ENCODE results near the gene FGF19.

The FGF19 gene

GRCh38 chr11:69667619-69668604 is 35.9 kb downstream of the FGF19 start:
- DNase-seq, result no peak

DNA sequence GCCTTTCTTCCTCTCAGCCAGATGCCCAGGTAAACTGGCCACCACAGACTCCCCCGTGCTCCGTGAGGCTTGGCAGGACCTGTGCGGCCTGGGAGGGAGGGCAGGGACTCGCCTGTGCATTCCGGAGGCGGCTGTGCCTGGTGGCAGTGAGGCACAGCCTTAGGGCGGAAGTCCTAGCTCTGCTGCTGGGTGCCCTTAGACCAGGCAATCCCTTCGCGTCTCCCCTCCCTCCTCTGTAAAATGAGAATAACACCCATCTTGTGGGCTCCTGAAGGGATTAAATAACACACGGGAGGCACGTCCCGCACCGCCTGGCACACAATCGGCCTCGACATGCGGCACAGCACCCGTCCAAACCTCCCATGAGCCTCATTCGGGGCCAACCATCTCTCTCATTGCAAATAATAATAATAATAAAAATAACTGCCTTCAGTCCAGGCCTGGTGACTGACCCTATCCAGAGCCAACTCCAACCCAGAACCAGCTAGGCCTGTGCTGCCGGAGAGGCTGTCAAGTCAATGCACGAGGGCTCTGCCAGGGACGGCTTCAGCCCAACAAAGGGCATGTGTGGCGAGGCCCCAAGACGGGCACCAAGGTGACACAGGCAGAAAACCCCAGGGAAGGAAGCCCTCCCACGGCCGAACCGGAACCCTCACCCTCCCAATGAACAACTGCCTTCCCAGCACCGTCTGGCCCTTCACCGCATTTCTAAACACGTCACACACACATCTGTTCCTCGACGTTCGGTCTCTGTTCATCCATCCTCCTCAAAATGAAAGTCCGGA is 36.9 kb downstream of the FGF19 start:
- no peak for DNase-seq

DNA sequence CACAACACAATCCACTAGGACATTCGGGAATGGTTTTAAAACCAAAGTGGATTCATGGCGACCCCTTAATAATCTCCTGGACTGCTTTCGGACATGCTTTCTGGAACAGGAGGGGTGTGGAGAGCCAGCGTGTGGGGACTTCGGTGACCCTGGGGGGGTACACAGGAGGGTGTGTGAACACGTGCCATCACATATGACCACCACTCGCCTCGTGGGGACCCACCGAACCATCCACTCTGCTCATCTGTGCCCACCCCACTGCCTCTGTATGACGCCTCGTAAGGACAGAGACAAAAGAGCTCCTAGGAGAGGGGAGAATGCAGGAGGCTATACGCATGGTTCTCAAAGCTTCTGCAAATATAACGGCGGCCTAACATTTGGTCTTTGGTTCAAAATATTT is 37.6 kb downstream of the FGF19 start:
- no peak for DNase-seq

DNA sequence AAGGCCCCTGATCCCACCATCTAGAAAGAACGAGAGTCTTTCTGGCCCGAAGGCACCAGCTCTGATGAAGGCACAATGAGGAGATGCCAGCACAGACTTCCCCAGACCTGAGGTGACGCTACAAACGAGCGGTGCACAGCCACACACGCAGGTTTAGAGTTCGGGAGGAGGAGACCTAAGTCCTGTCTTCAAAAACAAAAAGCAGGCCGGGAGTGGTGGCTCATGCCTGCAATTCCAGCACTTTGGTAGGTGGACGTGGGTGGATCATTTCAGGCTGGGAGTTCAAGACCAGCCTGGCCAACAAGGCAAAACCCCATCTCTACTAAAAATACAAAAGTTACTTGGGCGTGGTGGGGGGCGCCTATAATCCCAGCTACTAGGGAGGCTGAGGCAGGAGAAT is 38.2 kb downstream of the FGF19 start:
- no peak for DNase-seq

DNA sequence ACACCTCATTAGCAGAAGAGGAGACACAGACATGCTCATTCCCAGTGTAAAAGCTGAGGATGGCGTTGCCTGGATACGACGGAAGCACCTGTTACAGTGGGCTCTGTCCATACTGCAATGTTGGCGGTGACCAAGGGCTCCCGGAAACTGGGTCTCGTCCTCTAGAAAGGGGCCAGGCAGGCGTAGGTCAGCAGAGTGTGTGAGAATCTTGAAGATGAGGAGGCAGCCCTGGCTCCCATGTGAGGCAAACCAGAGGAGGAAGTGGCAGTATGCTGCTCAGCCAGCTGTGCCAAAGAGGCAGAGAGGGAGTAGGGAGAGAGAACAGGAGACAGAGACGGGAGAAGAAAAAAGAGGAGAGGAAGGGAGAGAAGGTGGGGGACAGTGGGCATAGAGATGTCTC is 38.9 kb downstream of the FGF19 start:
- DNase-seq, result no peak

GRCh38 chr11:69664103-69664775 is 39.6 kb downstream of the FGF19 start:
- DNase-seq, result no peak

- DNase-seq, result peak; percentile 2
Measured at GRCh38 chr11:69663326-69663725, 40.5 kb downstream of the FGF19 start.

GRCh38 chr11:69662806-69663205 is 41.0 kb downstream of the FGF19 start:
- peak; percentile 7 for DNase-seq

DNA sequence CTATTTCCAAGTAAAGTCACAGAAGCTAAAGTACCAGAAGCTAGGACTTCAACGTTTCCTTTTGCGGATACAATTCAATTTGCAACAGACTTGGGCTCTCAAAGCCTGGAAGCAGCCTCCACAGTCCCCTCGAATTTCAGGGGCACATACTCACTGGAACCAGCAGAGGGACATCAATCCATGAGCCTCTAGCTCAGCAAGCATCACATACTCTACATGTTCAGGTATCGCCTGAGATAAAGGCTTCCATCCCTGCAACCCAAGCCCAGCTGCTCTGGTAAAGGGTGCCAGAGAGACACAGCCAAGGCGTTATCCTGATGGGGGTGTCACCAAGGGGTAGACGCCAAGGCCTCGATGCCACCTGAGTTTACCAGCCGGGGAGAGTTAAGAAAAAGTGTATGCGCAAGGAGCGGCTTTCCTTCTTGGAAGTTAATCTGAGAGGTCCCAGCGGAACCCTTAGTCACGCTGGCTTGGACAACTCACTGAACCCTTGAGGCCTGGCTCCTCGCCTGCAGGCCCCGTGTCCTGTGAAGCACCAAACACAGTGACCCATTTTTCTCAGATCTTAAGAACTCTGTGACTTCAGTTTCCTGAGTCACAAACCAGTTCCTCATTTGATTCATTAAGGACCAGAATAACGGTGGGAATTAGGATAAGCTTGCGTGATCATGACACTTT is 41.7 kb downstream of the FGF19 start:
- peak; percentile 6 for DNase-seq

- peak; percentile 3 for DNase-seq
Measured at GRCh38 chr11:69661413-69661715, 42.5 kb downstream of the FGF19 start.

GRCh38 chr11:69660001-69660500 is 43.8 kb downstream of the FGF19 start:
- peak; percentile 10 for DNase-seq

DNA sequence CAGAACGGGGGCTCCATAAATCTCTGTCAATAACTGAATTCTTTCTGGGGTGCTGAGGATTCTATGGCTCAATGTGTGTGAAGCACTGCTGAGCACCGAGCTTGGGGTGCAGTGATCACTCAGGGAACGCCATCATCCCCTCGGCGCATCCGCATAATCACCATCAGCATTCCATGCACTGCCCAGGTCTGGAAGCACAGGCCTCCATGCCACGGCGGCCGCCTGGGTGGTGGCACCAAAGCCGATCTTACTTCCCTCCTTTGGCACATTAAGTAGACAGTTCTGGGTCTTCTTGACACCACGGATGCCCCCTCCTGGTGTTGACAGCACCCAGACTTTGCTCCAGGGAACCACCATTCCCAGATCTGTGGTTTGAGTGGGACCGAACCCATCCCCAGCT is 44.2 kb downstream of the FGF19 start:
- DNase-seq, result no peak

GRCh38 chr11:69658626-69659450 is 45.0 kb downstream of the FGF19 start:
- peak; percentile 14 for DNase-seq

DNA sequence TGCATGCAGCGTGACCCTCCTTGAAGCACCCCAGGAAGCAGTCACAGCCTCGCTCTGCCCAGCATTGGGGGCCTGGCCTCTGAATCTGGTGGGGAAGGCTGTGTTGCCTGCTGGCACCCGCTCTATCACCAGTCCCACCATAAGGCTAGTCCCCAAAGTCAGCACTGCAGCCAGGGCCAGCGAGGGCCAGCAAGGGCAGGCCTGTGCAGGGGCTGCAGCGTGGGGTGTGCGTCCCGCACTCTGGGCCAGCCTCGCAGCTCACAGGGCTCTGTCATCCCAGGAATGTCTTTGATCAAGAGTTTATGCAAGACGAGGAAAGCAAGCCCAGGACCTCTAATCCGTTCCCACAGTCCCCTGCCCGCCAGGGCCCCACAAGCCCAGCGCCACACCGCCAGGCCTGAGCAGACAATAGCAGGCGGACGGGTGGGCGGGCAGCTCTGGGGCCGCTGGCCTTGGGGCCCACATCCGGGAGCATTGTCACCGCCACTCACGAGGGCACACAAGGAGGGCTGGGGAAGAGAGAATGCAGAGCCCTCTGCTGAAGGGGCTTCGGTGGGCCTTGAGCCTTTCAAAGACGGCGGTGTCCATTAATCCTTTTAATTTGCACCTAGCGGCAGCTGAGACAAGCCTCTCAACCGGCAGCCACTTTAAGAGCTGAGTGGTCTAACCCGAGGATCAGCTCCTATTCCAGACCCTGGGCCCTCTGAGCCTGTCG is 45.8 kb downstream of the FGF19 start:
- DNase-seq, result no peak

DNA sequence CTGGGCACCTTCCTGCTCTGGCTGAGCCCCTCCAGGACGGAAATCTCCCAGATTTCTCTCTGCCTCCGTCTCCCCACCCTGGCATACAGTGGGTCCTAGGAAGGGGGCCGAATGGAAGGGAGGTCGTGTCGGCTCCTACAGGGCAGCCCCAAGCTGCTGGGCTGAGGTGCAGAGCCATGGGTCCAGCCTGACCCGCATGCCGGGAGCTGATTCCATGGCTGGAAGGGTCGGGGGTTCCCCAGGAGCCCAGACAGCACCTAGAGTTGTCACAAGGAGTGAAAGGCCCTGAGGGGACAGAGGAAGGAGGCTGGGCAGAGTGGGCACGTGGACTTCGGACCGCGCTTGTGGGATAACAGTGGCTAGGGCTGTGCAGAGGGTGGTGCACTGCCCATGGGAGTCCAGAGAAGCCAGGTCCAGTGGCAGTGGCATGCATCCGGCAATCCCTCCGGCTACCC is 46.3 kb downstream of the FGF19 start:
- no peak for DNase-seq

GRCh38 chr11:69656536-69657455 is 47.0 kb downstream of the FGF19 start:
- peak; percentile 17 for DNase-seq

DNA sequence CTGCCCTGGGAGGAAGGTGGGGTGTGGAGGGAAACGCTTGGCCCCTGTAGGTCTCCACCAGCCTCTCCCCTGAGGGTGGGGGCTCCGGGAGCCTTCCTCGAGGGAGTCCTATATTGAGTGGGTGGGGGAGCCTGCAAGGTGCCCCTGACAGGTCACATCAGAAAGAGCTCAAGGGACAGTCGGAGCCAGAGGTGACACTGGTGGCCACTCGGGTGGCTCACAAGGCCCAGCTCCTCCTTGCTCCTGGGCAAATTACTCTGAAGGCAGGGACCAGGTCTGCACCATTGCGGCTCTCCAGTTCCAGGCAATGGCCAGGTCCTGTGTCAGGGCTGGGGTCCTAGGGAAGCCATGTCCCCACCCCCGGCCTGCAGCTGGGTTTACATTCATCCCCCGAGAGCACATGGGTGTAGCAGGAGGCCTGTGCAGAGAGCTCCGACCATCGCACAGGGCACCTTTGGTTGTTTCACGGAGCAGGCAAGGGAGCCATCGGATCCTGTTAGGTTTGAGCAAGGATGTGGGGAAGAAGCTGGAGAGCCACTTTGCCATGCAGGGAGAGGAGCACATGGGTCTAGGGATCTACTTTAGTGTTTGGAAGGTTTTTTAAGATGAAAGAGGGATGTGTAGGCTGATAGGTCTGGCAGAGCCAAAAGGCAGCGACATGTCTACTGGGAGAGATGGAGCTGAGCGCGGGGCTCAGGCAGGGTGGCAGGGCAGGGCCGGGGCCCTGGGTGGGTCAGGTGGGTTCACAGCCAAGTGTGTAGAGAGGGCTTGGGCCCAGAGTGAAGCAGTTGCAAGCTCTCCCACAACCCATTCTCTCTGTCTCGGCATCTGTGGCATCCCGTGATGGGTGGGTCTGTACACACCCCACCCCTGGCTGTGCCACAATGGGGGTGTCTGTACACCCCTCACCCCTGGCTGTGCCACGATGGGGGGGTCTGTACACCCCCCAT is 48.1 kb downstream of the FGF19 start:
- DNase-seq, result no peak

DNA sequence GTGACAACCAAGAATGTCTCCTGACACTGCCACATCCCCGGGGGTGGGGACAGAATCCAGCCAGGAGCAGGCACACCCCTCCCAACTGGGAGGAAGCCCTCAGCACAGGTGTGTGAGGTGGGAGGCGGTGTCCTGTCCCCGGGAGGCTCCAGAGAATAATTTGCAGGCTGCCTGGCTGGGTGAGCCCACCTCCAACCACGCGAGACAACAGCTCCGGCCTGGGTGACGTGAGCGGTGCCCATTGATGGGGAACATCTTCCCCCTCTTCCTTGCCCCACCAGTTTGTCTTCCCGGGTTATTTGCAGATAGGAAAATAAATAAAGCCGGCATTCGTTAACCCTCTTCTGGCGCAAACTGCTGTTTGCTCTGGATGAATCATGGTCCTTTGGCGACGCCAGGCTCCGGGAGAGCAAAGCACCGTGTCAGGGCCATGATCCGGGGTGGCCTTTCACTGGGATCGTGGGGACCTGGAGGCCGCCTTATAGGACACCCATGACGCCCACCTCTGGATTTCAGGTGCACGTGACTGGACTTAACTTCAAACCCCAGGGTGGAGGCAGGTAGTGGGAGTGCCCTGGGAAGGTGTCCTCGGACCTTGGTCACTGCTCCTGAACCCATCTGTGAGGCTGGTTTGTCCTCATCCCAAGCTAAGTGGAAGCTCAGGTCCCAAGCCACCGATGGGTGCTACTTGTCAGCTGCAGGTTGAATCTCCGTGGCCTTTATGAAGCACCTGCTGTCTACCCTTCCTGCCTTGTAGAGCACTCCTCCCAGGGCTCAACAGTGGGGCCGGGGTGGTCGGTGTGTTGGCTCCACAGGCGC is 49.0 kb downstream of the FGF19 start:
- no peak for DNase-seq
